ENCODE data around the gene PPP2R5C. TPM values are rescaled to one million over a fixed set of nuclear protein-coding genes. Genes with fewer than 3 reads are reported as not detected.

PPP2R5C gene
- total RNA-seq, 2 donors from 2014 or later: 516 to 530 TPM

- Mint-ChIP-seq H3K4me3 (no peak overlapping the region), H3K27me3 (no peaks in the 10 kb centered on the region), H3K4me1 (peaks cover 41% of the 10 kb centered on the region), H3K36me3 (ENCODE audit: low read depth) (no peaks in the 10 kb centered on the region), H3K27ac (peak overlapping the region; percentile 32)
- H3K9me3 ChIP-seq (ENCODE audit: control insufficient read depth, low read length, poor library complexity, severe bottlenecking): no peaks in the 10 kb centered on the region
- DNase-seq: no peak
- no peak for ATAC-seq
These were observed 6.3 kb downstream of the PPP2R5C start for GRCh38 chr14:101767618-101768362.

DNA sequence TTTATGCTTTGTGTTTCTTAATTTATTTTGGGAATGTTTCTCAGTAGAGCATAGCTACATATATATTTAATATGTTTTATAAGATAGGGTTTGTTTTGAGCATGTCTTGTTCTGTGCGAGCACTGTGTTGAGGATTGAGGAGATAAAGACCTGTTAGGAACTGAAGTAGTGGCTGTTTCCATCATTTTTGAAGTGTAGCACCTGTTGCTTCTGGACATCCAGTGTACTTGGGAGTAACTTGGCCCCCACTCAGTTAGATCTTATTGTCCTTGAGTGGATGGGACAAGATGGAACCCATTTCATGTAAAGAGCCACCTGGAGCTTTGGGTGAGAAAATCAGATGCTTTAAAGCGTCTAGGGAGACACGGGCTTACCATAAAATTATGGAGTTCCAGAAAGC is 8.7 kb downstream of the PPP2R5C start:
- DNase-seq: no peak
- H3K27ac Mint-ChIP-seq: no peak overlapping the region
- no peak for ATAC-seq
- no peak overlapping the region for H3K4me3 Mint-ChIP-seq
- no peaks in the 10 kb centered on the region for H3K9me3 ChIP-seq (ENCODE audit: control insufficient read depth, low read length, poor library complexity, severe bottlenecking)
- H3K36me3 Mint-ChIP-seq (ENCODE audit: low read depth): no peaks in the 10 kb centered on the region
- H3K27me3 Mint-ChIP-seq: no peaks in the 10 kb centered on the region
- H3K4me1 Mint-ChIP-seq: peaks cover 34% of the 10 kb centered on the region

DNA sequence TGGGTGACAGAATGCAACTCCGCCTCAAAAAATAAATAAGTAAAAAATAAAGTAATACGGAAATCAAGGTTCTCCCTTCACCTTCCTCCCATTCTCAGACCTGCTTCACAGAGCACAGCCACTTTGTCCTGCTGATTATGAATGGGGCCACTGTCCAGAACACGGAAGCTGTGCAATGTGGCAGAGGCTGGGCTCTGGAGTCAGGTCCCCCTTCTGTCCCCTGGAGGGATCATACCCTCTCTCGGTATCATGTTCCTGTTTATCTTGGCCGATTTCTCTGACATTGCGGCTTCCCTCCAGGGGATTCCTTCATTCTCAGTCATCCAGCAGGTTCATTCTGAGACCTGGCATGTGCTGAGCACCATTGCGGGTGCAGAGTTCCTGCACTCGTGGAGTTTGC is 11.3 kb downstream of the PPP2R5C start:
- ATAC-seq: no peak
- no peak for DNase-seq
- H3K27ac Mint-ChIP-seq: peak overlapping the region; percentile 88
- H3K27me3 Mint-ChIP-seq: no peaks in the 10 kb centered on the region
- peaks cover 2% of the 10 kb centered on the region for H3K36me3 Mint-ChIP-seq (ENCODE audit: low read depth)
- H3K4me1 Mint-ChIP-seq: peaks cover 32% of the 10 kb centered on the region
- H3K9me3 ChIP-seq (ENCODE audit: control insufficient read depth, low read length, poor library complexity, severe bottlenecking): no peaks in the 10 kb centered on the region
- no peak overlapping the region for H3K4me3 Mint-ChIP-seq

DNA sequence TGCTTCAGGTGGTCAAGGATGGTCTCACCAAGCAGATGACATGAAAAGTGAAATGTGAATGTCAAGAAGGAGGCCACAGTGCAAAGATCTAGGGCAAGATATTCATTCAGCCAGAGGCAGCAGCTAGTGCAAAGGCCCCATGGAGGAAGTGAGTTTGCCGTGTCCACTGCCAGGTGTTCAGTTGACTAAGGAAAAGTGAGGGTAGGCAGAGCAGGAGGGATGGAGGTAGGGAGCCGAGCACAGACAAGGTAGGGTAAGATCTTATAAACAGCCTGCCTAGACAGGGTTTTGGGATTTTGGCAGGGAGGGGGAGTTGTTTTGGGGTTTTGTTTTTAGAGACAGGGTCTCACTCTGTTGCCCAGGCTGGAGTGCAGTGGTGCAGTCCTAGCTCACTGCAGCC is 11.9 kb downstream of the PPP2R5C start:
- H3K4me3 Mint-ChIP-seq: no peak overlapping the region
- H3K4me1 Mint-ChIP-seq: peaks cover 29% of the 10 kb centered on the region
- peak overlapping the region; percentile 88 for H3K27ac Mint-ChIP-seq
- no peaks in the 10 kb centered on the region for H3K27me3 Mint-ChIP-seq
- no peak for ATAC-seq
- no peak for DNase-seq
- peaks cover 2% of the 10 kb centered on the region for H3K36me3 Mint-ChIP-seq (ENCODE audit: low read depth)
- H3K9me3 ChIP-seq (ENCODE audit: control insufficient read depth, low read length, poor library complexity, severe bottlenecking): no peaks in the 10 kb centered on the region

GRCh38 chr14:101774006-101774795 is 12.7 kb downstream of the PPP2R5C start:
- Mint-ChIP-seq H3K27ac (no peak overlapping the region), H3K4me1 (peaks cover 29% of the 10 kb centered on the region), H3K4me3 (peak overlapping the region; percentile 7), H3K36me3 (ENCODE audit: low read depth) (peaks cover 4% of the 10 kb centered on the region), H3K27me3 (no peaks in the 10 kb centered on the region)
- H3K9me3 ChIP-seq (ENCODE audit: control insufficient read depth, low read length, poor library complexity, severe bottlenecking): no peaks in the 10 kb centered on the region
- ATAC-seq: no peak
- no peak for DNase-seq

- Mint-ChIP-seq H3K27ac (peak overlapping the region; percentile 49), H3K4me3 (no peak overlapping the region), H3K27me3 (no peaks in the 10 kb centered on the region), H3K4me1 (peaks cover 35% of the 10 kb centered on the region), H3K36me3 (ENCODE audit: low read depth) (peaks cover 7% of the 10 kb centered on the region)
- ATAC-seq: no peak
- H3K9me3 ChIP-seq (ENCODE audit: control insufficient read depth, low read length, poor library complexity, severe bottlenecking): no peaks in the 10 kb centered on the region
- DNase-seq: no peak
These were observed 13.3 kb downstream of the PPP2R5C start for GRCh38 chr14:101774814-101775213.

- no peak overlapping the region for H3K4me3 Mint-ChIP-seq
These were observed 14.3 kb downstream of the PPP2R5C start for GRCh38 chr14:101775826-101776225.

DNA sequence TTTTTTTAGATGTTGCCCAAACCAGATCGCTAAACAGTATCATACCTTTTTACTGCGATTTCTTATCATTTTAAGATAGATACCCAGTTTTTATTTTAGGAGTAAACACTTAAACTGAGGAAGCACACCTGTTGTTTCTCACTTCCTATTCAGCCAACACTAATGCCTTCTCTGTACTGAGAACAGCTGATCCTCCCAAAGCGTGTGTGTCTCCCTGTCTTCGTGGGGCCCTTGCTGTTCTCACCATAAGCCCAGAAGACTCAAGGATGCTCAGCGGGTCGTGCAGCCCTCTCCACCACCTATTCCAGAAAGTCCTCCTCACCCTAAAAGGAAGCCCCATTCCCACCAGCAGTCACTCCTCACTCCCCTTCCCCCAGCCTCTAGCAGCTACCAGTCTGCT is 14.8 kb downstream of the PPP2R5C start:
- H3K27ac Mint-ChIP-seq: peak overlapping the region; percentile 49
- peaks cover 8% of the 10 kb centered on the region for H3K36me3 Mint-ChIP-seq (ENCODE audit: low read depth)
- no peaks in the 10 kb centered on the region for H3K9me3 ChIP-seq (ENCODE audit: control insufficient read depth, low read length, poor library complexity, severe bottlenecking)
- no peaks in the 10 kb centered on the region for H3K27me3 Mint-ChIP-seq
- ATAC-seq (no peak), DNase-seq (no peak)
- no peak overlapping the region for H3K4me3 Mint-ChIP-seq
- H3K4me1 Mint-ChIP-seq: peaks cover 39% of the 10 kb centered on the region

More at GRCh38 chr14:101775826-101776225, 14.3 kb downstream of the PPP2R5C start:
- Mint-ChIP-seq H3K4me1 (peaks cover 42% of the 10 kb centered on the region), H3K27me3 (no peaks in the 10 kb centered on the region), H3K36me3 (ENCODE audit: low read depth) (peaks cover 8% of the 10 kb centered on the region), H3K27ac (peak overlapping the region; percentile 49)
- DNase-seq (no peak), ATAC-seq (no peak)
- H3K9me3 ChIP-seq (ENCODE audit: control insufficient read depth, low read length, poor library complexity, severe bottlenecking): no peaks in the 10 kb centered on the region

- peaks cover 28% of the 10 kb centered on the region for H3K4me1 Mint-ChIP-seq
- H3K27ac Mint-ChIP-seq: peak overlapping the region; percentile 59
- no peak for DNase-seq
- no peaks in the 10 kb centered on the region for H3K27me3 Mint-ChIP-seq
- H3K4me3 Mint-ChIP-seq: peak overlapping the region; percentile 45
- H3K36me3 Mint-ChIP-seq (ENCODE audit: low read depth): peaks cover 8% of the 10 kb centered on the region
- ATAC-seq: no peak
- H3K9me3 ChIP-seq (ENCODE audit: control insufficient read depth, low read length, poor library complexity, severe bottlenecking): no peaks in the 10 kb centered on the region
These were observed 18.9 kb downstream of the PPP2R5C start for GRCh38 chr14:101780390-101780789.

- ATAC-seq: no peak
- peak overlapping the region; percentile 84 for H3K4me3 Mint-ChIP-seq
- H3K9me3 ChIP-seq (ENCODE audit: control insufficient read depth, low read length, poor library complexity, severe bottlenecking): no peaks in the 10 kb centered on the region
- H3K4me1 Mint-ChIP-seq: peaks cover 30% of the 10 kb centered on the region
- H3K36me3 Mint-ChIP-seq (ENCODE audit: low read depth): peaks cover 8% of the 10 kb centered on the region
- no peak for DNase-seq
- peak overlapping the region; percentile 59 for H3K27ac Mint-ChIP-seq
- H3K27me3 Mint-ChIP-seq: no peaks in the 10 kb centered on the region
These were observed 19.4 kb downstream of the PPP2R5C start for GRCh38 chr14:101780887-101781239.

GRCh38 chr14:101781240-101782061 is 19.9 kb downstream of the PPP2R5C start:
- Mint-ChIP-seq H3K4me1 (peaks cover 29% of the 10 kb centered on the region), H3K4me3 (peak overlapping the region; percentile 84), H3K36me3 (ENCODE audit: low read depth) (peaks cover 7% of the 10 kb centered on the region), H3K27me3 (no peaks in the 10 kb centered on the region), H3K27ac (peak overlapping the region; percentile 59)
- no peaks in the 10 kb centered on the region for H3K9me3 ChIP-seq (ENCODE audit: control insufficient read depth, low read length, poor library complexity, severe bottlenecking)
- ATAC-seq: peak; percentile 74
- DNase-seq: no peak

GRCh38 chr14:101783260-101784016 is 21.9 kb downstream of the PPP2R5C start:
- peak overlapping the region; percentile 74 for H3K4me3 Mint-ChIP-seq
- no peak for DNase-seq
- ATAC-seq: no peak
- peaks cover 6% of the 10 kb centered on the region for H3K36me3 Mint-ChIP-seq (ENCODE audit: low read depth)
- peaks cover 26% of the 10 kb centered on the region for H3K4me1 Mint-ChIP-seq
- H3K27ac Mint-ChIP-seq: no peak overlapping the region
- H3K27me3 Mint-ChIP-seq: no peaks in the 10 kb centered on the region
- no peaks in the 10 kb centered on the region for H3K9me3 ChIP-seq (ENCODE audit: control insufficient read depth, low read length, poor library complexity, severe bottlenecking)

Measured in T-helper 17 cell (primary cell).